HUES64 (cell line): Measurements from ENCODE around the gene TMTC2.

ENCODE experiments used
- H3K27ac ChIP-seq: 2 replicates; pipeline ENCODE4 v1.7.0; 2013; ENCODE audit warnings: low read depth, low read length, inconsistent platforms
- H3K27me3 ChIP-seq: 2 replicates; pipeline ENCODE4 v1.6.1; 2013; ENCODE audit warnings: mild to moderate bottlenecking, low read length; ENCODE audit not compliant: insufficient read depth
- H3K36me3 ChIP-seq: 2 replicates; pipeline ENCODE4 v1.6.1; 2013; ENCODE audit warnings: mild to moderate bottlenecking, low read length; ENCODE audit not compliant: insufficient read depth
- H3K4me1 ChIP-seq: 2 replicates; pipeline ENCODE4 v1.6.1; 2013; ENCODE audit warnings: mild to moderate bottlenecking, low read length, moderate library complexity; ENCODE audit not compliant: insufficient read depth
- H3K4me3 ChIP-seq: 2 replicates; pipeline ENCODE4 v1.5.1; 2013; ENCODE audit warnings: mild to moderate bottlenecking, low read length, moderate library complexity
- H3K9ac ChIP-seq: 2 replicates; pipeline ENCODE4 v1.6.1; 2013; ENCODE audit warnings: mild to moderate bottlenecking, low read depth, low read length
- H3K9me3 ChIP-seq: 2 replicates; pipeline ENCODE4 v1.6.1; 2013; ENCODE audit warnings: low read depth, low read length; ENCODE audit not compliant: insufficient read depth
- WGBS: fragments of 150-250, 120-280 bp; methylation state at CpG from one replicate; pipeline ENCODE4 v1.1.7; 2013; ENCODE audit warnings: missing lambda C conversion rate; 5-methylcytosine and 5-hydroxymethylcytosine counted together

The TMTC2 gene

DNA sequence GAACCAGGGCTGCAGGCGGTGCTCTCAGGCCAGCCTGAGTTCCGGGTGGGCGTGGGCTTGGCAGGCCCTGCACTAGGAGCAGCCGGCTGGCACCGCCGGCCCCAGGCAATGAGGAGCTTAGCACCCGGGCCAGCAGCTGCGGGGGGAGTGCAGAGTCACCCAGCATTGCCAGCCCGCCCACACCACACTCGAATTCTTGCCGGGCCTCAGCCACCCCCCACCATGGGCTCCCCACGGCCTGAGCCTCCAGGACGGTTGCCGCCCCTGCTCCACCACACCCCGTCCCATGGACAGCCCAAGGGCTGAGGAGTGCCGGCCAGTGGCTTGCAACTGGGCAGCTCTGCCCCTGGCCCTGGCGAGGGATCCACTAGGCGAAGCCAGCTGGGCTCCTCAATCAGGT, 453.4 kb downstream of the TMTC2 start:
- H3K4me3 ChIP-seq: no peak overlapping the region
- H3K9me3 ChIP-seq: peaks cover 11% of the 10 kb centered on the region
- 97% methylated on average over 18 of the region's 18 CpGs for WGBS
- no peaks in the 10 kb centered on the region for H3K27me3 ChIP-seq
- peaks cover 8% of the 10 kb centered on the region for H3K4me1 ChIP-seq
- no peak overlapping the region for H3K9ac ChIP-seq
- no peak overlapping the region for H3K27ac ChIP-seq
- H3K36me3 ChIP-seq: no peaks in the 10 kb centered on the region

DNA sequence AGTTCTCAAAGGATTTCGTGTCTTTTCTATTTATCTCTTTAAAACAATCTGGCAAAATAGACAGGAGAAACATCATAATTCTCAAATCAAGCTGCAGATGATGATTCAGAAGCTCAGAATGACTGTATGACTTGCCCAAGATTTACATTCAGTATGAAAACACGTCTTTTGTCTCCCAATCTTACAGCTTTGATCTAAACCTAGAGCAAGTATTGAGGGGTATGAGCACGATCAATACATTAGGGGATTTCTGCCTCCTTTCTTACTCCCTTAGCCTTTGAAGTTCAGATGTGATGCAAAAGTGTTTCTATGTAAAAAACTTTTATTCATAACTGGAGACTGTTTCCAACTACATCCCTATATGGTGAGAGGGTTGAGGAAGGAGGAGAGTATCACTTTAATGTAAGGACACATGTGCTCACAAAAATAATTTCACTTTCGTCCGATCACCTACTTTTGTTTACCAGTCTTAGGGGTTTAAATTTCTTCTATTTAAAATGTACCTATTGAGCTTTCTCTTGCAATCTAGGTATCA, 454.8 kb downstream of the TMTC2 start:
- WGBS: 94% methylated on average over 3 of the region's 5 CpGs
- Histone ChIP-seq H3K9me3 (peaks cover 11% of the 10 kb centered on the region), H3K4me3 (no peak overlapping the region), H3K27ac (no peak overlapping the region), H3K36me3 (no peaks in the 10 kb centered on the region), H3K27me3 (no peaks in the 10 kb centered on the region), H3K9ac (no peak overlapping the region), H3K4me1 (peaks cover 4% of the 10 kb centered on the region)

DNA sequence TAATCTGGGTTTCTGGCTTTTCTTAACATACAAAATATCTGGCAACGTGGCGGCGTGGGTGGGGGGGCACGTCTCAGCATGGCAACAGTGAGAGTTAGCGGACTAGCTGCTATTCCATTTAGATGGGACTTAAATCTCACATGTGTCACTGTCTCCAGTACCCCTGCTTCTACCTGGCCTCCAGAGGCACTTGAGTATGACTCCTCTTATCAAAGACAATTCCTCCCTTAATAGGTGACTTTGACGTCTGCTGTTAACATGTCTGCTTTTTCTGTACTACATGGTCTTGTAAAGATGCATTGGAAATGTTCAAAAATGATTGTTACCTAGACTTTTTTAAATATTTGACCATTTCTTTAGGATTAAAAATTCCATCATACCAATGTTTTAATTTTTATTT, 456.2 kb downstream of the TMTC2 start:
- Histone ChIP-seq H3K9me3 (peaks cover 11% of the 10 kb centered on the region), H3K36me3 (no peaks in the 10 kb centered on the region), H3K27ac (no peak overlapping the region), H3K4me3 (no peak overlapping the region), H3K27me3 (no peaks in the 10 kb centered on the region), H3K9ac (no peak overlapping the region), H3K4me1 (no peaks in the 10 kb centered on the region)
- 91% methylated on average over 6 of the region's 6 CpGs for WGBS

DNA sequence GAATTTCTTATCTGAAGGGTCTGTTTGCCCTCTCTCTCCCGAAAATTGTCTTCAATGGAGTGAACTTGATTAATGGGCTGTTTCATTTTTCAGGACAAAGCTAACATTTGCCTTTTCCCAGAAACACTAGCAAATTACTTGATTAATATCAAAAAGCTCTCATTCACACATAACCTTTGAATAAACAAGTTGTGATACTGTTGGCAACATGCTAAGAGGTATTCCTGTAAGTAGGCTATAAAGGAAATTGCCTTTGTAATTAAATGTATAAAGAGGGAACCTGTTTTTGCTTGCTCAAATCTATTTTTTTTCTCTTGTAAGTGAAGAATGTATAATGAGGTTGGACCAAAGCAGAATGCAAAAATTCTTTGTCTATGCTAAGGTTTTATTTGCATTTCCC, 457.2 kb downstream of the TMTC2 start:
- Histone ChIP-seq H3K9me3 (peaks cover 11% of the 10 kb centered on the region), H3K9ac (no peak overlapping the region), H3K4me1 (no peaks in the 10 kb centered on the region), H3K27ac (no peak overlapping the region), H3K36me3 (no peaks in the 10 kb centered on the region), H3K27me3 (no peaks in the 10 kb centered on the region), H3K4me3 (no peak overlapping the region)
- no CpG with 5 or more reads among the region's 1 CpG for WGBS

DNA sequence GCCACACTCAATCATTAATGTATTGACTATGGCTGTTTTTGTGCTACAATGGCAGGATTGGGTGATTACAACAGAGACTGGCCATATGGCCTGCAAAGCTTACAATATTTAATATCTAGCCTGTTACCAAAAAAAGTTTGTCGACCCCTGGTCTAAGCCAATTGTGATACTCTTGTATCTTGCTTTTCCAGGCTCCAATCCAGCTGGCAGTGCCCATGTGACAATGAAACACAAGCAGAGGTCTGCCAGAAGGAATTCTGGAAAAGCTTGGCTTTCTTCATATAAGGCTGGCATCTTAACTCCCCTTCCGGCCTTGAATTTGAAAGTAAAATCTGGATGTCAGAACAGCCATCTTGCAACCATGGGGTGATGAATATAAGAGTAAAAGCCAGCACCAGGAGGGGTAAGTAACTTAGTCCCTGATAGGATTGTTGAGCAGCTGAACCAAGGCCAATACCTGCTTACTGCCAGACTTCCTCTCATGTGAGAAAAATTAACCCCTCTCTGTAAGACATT, 458.7 kb downstream of the TMTC2 start:
- no peak overlapping the region for H3K4me3 ChIP-seq
- H3K9ac ChIP-seq: no peak overlapping the region
- H3K4me1 ChIP-seq: no peaks in the 10 kb centered on the region
- WGBS: 95% methylated on average over 2 of the region's 2 CpGs
- no peak overlapping the region for H3K27ac ChIP-seq
- H3K36me3 ChIP-seq: no peaks in the 10 kb centered on the region
- H3K27me3 ChIP-seq: no peaks in the 10 kb centered on the region
- no peaks in the 10 kb centered on the region; the same call in 1 of the 2 replicates for H3K9me3 ChIP-seq

DNA sequence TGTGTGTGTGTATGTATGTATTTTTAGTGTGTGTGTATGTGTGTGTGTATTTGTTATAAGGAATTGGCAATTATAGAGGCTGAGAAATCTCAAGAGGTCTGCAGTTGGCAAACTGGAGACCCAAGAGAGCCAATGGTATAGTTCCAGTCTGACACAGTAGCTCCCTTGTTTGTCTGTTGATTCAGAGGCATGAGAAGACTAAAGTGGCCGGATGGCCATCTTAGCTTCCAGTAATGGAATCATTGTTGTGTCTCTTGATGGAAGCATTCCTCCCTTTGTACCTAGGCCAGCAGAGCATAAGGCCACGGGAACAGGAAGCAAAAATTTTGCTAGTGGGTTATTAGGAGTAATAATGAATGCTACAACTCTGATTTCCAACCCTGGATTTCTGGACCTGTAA, 460.6 kb downstream of the TMTC2 start:
- no peaks in the 10 kb centered on the region for H3K27me3 ChIP-seq
- H3K9ac ChIP-seq: no peak overlapping the region
- WGBS: 100% methylated on average over 2 of the region's 2 CpGs
- no peaks in the 10 kb centered on the region for H3K9me3 ChIP-seq
- H3K36me3 ChIP-seq: no peaks in the 10 kb centered on the region
- peaks cover 3% of the 10 kb centered on the region for H3K4me1 ChIP-seq
- H3K4me3 ChIP-seq: no peak overlapping the region
- no peak overlapping the region for H3K27ac ChIP-seq

DNA sequence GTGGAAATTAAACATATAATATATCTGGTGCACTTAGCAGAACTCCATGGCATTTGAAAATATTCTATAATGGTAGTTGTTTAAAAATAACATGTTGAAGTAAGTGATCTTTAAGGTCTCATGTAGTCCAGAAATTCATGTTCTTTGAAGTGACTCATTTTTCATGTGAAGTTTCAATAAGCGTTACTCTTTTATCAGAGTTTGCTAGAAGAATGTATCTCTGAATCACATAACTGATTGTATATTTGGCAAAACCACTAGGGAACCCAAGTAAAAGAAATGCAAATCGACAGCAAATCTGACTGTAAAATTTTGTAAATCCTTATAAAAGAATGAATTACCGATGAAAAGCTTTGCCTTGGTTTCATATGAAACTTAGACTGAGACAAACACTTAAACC, 463.3 kb downstream of the TMTC2 start:
- no peaks in the 10 kb centered on the region for H3K9me3 ChIP-seq
- no peak overlapping the region for H3K9ac ChIP-seq
- peaks cover 8% of the 10 kb centered on the region for H3K4me1 ChIP-seq
- no peak overlapping the region for H3K27ac ChIP-seq
- no peaks in the 10 kb centered on the region for H3K27me3 ChIP-seq
- no peaks in the 10 kb centered on the region for H3K36me3 ChIP-seq
- 96% methylated on average over 3 of the region's 3 CpGs for WGBS
- no peak overlapping the region for H3K4me3 ChIP-seq

DNA sequence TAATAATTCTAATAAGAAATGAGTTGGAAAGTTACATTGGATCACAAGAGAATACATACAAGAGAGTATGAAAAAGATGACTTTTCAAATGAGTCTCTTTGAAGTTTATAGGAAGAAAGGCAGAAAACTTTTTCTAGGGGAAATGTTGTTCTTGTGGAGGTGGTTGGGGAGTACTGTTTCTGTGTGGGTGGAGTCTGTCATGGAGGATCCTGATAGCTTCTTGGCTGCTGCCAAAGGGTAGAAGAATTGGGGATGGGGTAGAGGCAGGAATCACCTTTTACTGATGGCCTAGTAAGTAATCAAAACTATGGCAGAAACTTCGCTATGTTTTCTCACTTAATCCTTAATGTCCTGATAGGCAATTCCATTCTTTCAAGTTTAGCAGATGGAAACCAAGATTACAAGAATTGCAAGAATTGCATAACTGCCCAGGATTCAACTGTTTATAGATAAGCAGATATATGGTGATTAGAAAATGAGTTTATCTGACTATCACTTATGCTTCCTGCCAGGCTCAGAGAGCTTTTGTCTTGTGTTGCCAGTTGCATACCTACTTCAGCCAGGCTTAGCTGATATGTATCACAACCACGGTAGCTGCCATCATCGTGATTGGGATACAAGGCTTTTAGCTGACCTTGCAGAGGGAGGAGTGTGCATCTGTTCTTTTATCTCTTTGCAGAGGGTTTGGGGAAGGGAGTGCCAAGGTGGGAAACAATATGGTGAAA, 463.9 kb downstream of the TMTC2 start:
- Histone ChIP-seq H3K4me1 (peaks cover 8% of the 10 kb centered on the region), H3K9me3 (no peaks in the 10 kb centered on the region), H3K27ac (no peak overlapping the region), H3K9ac (no peak overlapping the region), H3K4me3 (no peak overlapping the region), H3K27me3 (no peaks in the 10 kb centered on the region), H3K36me3 (no peaks in the 10 kb centered on the region)
- 95% methylated on average over 3 of the region's 3 CpGs for WGBS

DNA sequence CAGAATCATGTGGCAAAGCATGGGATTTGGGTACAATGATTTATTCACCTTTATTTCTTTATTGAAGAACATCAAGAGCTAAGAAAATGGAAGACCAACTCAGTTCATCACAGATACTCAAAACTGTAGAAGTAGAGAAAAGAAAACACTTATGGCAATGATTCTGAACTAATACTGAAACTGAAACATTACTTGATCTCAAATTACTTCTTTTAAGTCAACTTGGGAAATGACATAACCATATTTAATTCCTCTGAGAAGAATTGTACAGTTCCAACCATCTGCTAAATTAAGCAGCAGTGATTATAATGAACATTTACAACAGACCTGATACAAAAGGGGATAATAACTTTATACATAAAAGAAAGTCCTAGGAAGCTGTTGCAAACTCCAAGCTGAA, 466.5 kb downstream of the TMTC2 start:
- Histone ChIP-seq H3K27me3 (no peaks in the 10 kb centered on the region), H3K4me1 (peaks cover 8% of the 10 kb centered on the region), H3K9me3 (no peaks in the 10 kb centered on the region), H3K36me3 (no peaks in the 10 kb centered on the region), H3K9ac (no peak overlapping the region), H3K27ac (no peak overlapping the region), H3K4me3 (no peak overlapping the region)

DNA sequence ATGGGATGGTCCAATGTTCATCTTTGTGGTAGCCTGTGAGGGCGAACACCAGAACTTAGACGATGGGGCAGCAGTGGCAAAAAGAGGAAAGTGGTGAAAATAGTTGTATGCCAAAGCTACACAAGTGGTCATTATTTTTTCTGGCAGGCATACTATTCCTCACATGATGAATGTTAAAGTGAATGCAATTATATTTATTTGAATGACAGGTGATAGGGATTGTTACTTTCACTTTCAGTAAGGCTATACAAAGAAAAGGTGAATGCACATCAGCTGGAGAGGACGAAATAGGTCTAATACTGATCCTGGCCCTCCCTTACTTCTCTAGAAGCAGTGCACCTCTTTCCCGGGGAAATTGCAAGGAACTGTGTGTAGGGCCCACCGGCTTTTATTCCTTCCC, 470.1 kb downstream of the TMTC2 start:
- Histone ChIP-seq H3K27ac (no peak overlapping the region), H3K4me3 (no peak overlapping the region), H3K9ac (no peak overlapping the region), H3K36me3 (no peaks in the 10 kb centered on the region), H3K9me3 (no peaks in the 10 kb centered on the region), H3K4me1 (peaks cover 8% of the 10 kb centered on the region), H3K27me3 (no peaks in the 10 kb centered on the region)
- 93% methylated on average over 5 of the region's 5 CpGs for WGBS

DNA sequence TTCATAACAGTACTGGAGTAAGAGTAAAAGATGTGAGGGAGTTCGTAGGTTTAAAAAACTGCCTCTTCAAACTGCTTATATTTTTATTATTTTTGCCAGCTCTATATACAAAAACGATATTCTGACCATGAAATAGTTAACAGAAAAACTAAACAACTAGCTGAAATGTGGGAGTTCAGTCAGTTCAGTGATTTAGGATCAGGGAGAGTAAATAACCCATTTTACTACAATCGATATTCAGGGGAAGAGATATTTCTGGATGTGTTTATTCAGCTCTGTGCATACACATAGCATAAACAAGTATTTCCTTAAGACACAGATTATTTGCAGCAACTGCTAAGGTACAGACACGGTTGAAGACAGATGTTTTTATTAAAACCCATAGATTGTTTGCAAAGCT, 470.9 kb downstream of the TMTC2 start:
- H3K9me3 ChIP-seq: no peaks in the 10 kb centered on the region
- peaks cover 2% of the 10 kb centered on the region for H3K4me1 ChIP-seq
- no peak overlapping the region for H3K27ac ChIP-seq
- no peaks in the 10 kb centered on the region for H3K27me3 ChIP-seq
- no peak overlapping the region for H3K4me3 ChIP-seq
- H3K36me3 ChIP-seq: no peaks in the 10 kb centered on the region
- WGBS: 95% methylated on average over 2 of the region's 4 CpGs
- no peak overlapping the region for H3K9ac ChIP-seq
